ENCODE results near the gene DOK3. TPM values are rescaled to one million over a fixed set of nuclear protein-coding genes. Genes with fewer than 3 reads are reported as not detected.

Gene DOK3
- total RNA-seq, 3 donors from 2014 or later = 1.6 to 7.2 (median 6.6) TPM

DNA sequence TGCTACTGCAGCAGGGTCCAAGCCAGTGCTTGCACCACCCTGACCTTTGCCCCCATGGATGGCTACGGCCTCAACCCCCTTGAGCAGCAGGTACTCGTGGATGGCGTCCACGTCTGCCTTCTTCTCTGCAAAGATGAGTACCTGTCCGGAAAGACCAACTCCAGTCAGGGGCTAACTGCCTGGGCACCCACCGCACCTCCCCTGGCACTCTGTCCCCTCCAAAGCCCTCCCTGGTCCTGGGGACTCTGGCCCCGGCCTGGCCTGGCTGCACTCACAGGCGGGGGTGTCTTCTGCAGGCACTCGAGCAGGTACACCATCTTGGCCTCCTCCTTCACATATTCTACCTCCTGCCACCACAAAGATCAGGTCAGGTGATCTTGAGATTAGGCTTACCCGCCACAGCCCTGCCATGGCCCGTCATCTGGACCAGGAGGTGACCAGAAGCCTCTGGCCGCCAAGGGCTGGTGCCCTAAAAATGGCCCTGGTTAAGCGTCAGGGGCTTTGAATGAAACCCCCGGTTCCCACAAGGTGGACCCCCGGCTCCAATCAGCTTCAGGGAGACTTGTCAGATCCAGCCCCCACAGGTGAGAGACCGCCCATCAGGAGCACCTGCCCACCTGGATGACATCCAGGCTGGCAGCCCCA lies 3.2 kb upstream of the DOK3 start:
- peaks cover 8% of the 10 kb centered on the region in 2 donors for H3K4me1 ChIP-seq
- TF ChIP-seq, protein P1, sequence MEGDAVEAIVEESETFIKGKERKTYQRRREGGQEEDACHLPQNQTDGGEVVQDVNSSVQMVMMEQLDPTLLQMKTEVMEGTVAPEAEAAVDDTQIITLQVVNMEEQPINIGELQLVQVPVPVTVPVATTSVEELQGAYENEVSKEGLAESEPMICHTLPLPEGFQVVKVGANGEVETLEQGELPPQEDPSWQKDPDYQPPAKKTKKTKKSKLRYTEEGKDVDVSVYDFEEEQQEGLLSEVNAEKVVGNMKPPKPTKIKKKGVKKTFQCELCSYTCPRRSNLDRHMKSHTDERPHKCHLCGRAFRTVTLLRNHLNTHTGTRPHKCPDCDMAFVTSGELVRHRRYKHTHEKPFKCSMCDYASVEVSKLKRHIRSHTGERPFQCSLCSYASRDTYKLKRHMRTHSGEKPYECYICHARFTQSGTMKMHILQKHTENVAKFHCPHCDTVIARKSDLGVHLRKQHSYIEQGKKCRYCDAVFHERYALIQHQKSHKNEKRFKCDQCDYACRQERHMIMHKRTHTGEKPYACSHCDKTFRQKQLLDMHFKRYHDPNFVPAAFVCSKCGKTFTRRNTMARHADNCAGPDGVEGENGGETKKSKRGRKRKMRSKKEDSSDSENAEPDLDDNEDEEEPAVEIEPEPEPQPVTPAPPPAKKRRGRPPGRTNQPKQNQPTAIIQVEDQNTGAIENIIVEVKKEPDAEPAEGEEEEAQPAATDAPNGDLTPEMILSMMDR (IDR thresholded peaks at IDR 0.05) = no peak
- TF ChIP-seq POLR2AphosphoS5 (IDR thresholded peaks at IDR 0.05) = no peak
- no peak for TF ChIP-seq POLR2A (IDR thresholded peaks at IDR 0.05)
- H3K27me3 ChIP-seq = no peaks in the 10 kb centered on the region
- no peak overlapping the region for H3K4me3 ChIP-seq
- no peaks in the 10 kb centered on the region for H3K9me3 ChIP-seq
- peaks cover 20% of the 10 kb centered on the region for H3K36me3 ChIP-seq
- intact Hi-C loops (cut with DNase I; ENCODE audit: low total_unique reads) = no loop called here
- H3K27ac ChIP-seq = no peak overlapping the region
- no peak for DNase-seq (ENCODE audit: low spot score in 2 of 2)

DNA sequence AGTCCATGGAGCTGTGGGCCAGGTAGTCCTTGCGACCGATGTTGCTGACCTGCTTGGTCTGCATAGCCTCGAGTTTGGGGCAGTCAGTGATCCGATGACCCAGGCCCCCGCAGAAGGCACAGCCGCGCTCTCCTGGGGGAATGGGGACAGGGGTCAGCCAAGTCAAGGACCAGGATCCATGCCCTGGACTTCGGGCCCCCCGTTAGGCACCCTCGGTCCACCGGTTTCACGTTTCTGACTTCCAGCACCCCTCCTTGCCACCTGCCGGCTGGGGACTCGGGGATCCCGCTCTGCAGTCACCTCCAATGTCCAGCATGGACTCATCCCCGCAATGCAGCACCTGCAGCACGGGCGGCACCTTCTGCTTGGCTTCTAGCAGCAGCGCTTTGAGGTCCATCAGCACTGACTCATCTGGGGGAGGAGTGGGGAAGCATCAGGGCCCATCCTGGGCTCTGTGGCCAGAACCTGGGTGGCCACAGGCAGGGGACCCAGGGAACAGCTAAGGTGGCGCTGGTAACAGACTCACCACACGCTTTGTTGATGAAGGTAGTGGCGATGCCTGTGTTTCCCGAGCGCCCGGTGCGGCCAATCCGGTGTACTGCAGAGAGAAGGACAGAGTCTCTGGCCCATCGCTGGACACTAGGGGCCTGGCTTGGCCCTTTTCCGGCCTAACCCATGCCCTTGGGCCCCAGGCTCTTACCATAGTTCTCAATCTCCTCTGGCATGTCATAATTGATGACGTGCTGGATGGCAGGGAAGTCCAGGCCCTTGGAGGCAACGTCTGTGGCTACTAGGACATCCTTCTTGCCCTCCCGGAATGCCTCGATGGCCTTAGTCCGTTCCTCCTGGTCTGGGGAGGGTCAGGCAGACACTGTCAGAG lies 2.4 kb upstream of the DOK3 start:
- H3K27me3 ChIP-seq = no peaks in the 10 kb centered on the region
- TF ChIP-seq POLR2A (IDR thresholded peaks at IDR 0.05) (no peak), POLR2AphosphoS5 (IDR thresholded peaks at IDR 0.05) (no peak)
- TF ChIP-seq, protein P1 (IDR thresholded peaks at IDR 0.05) = no peak
- peaks cover 20% of the 10 kb centered on the region for H3K36me3 ChIP-seq
- no peak for DNase-seq (ENCODE audit: low spot score in 2 of 2)
- H3K9me3 ChIP-seq = no peaks in the 10 kb centered on the region
- H3K4me1 ChIP-seq = peaks cover 8% of the 10 kb centered on the region in 2 donors
- no peak overlapping the region for H3K4me3 ChIP-seq
- H3K27ac ChIP-seq = no peak overlapping the region
- intact Hi-C loops (cut with DNase I; ENCODE audit: low total_unique reads) = no loop called here

DNA sequence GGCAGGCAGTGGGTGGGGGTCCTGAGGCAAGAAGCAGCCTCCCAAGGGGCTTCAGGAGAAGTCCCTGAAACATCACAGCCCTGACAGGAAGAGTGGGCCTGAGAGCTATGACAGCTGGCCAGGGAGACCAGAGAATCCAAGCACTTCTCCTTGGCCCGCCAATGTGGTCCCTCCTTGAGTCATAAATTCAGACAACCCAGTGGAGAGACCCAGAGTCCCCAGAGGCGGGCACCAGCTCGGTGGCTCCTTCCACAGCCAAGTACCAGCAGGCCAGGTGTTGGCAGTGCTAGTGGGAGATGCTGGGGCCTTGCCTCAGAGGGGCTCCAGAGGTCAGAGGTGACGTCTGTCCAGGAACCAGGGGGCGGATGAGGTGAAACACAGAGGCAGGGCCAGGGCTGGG lies 1.6 kb upstream of the DOK3 start:
- Histone ChIP-seq H3K36me3 (peaks cover 20% of the 10 kb centered on the region), H3K27me3 (no peaks in the 10 kb centered on the region), H3K4me1 (peaks cover 7 to 8% of the 10 kb centered on the region in 2 donors), H3K27ac (peak overlapping the region in 1 of 2 donors; percentile 38), H3K9me3 (no peaks in the 10 kb centered on the region), H3K4me3 (no peak overlapping the region)
- intact Hi-C loops (cut with DNase I; ENCODE audit: low total_unique reads) = no loop called here
- TF ChIP-seq, protein P1 (IDR thresholded peaks at IDR 0.05) = no peak
- no peak for TF ChIP-seq POLR2AphosphoS5 (IDR thresholded peaks at IDR 0.05)
- TF ChIP-seq POLR2A (IDR thresholded peaks at IDR 0.05) = no peak
- DNase-seq (ENCODE audit: low spot score in 2 of 2) = no peak

DNA sequence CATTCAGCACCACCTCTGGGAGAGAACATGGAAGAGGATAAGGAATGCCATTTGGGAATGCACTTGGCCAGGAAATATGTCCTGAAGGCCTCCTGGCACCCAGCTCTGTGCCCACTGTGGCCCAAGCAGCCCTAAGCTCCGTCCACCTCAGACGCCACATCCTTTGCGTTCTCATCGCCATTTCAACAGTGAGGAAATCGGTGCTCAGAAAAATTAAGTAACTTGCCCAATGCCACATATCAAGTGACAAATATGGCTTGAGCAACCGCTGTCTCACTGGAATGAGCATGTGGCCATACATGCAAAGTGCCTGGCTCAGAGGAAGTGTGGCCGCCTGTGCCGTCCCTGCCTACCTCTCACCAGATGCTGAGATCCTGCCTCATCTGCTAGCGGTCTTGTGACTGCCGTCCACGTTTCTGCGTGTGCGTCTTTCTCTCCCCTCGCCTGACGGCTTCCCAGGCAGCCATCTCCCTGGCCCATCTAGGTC lies 984 bp upstream of the DOK3 start:
- Histone ChIP-seq H3K4me1 (peaks cover 2% of the 10 kb centered on the region in 2 donors), H3K27ac (peak overlapping the region in 1 of 2 donors; percentile 38), H3K9me3 (no peaks in the 10 kb centered on the region), H3K4me3 (no peak overlapping the region), H3K27me3 (no peaks in the 10 kb centered on the region), H3K36me3 (peaks cover 20% of the 10 kb centered on the region)
- no peak for DNase-seq (ENCODE audit: low spot score in 2 of 2)
- intact Hi-C loops (cut with DNase I; ENCODE audit: low total_unique reads) = no loop called here
- TF ChIP-seq POLR2AphosphoS5 (IDR thresholded peaks at IDR 0.05) = no peak
- TF ChIP-seq, protein P1 (IDR thresholded peaks at IDR 0.05) = no peak
- TF ChIP-seq POLR2A (IDR thresholded peaks at IDR 0.05) = no peak
